ENCODE measurements around the gene ACBD6. TPM values are rescaled to one million over a fixed set of nuclear protein-coding genes. Genes with fewer than 3 reads are reported as not detected.
A peak's percentile ranks its signal among the peaks of the same experiment; 100 is the strongest.

The ACBD6 gene
- total and polyA plus RNA-seq, 8 donors: 15.0 to 25.1 (median 18.6) TPM

- H3K4me3 ChIP-seq: no peak overlapping the region
- H3K27ac ChIP-seq: no peak overlapping the region
- FAIRE-seq (no peak), ATAC-seq (no peak), DNase-seq (no peak)
- H3K36me3 ChIP-seq: no peaks in the 10 kb centered on the region
- H3K9me3 ChIP-seq: no peaks in the 10 kb centered on the region
- 97 to 98% methylated on average over 11 of the region's 11 CpGs for WGBS, 2 donors
- H3K27me3 ChIP-seq: no peaks in the 10 kb centered on the region
- no peak for TF ChIP-seq CTCF (IDR thresholded peaks at IDR 0.05)
- intact Hi-C loops (cut with DNase I): no loop called here
- peaks cover 0 to 9% (median 0%) of the 10 kb centered on the region in 3 donors for H3K4me1 ChIP-seq
Observed at GRCh38 chr1:180274221-180274620, 228.2 kb downstream of the ACBD6 start.

DNA sequence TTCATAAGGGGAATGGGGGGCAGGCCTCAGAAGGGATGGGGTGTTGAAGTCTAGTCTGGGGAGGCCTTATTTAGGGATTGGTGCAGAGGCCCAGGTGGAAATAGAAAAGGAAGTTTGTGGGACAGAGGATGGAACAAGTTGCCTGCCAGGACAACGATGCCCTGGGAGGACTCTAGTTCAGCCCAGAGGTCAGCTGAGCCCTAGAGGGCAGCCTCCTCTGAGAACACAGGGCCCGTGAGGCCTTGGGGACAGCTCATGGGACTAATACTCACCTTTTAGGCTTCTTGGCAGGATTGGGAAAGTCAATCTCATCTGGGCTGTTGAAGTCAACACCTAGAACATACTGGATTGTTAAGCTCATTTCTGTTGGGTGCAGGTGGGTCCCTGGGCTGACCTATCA lies 229.3 kb downstream of the ACBD6 start:
- no peak for TF ChIP-seq CTCF (IDR thresholded peaks at IDR 0.05)
- no peak overlapping the region for H3K4me3 ChIP-seq
- no peaks in the 10 kb centered on the region for H3K9me3 ChIP-seq
- intact Hi-C loops (cut with DNase I): no loop called here
- ATAC-seq (no peak), DNase-seq (no peak), FAIRE-seq (no peak)
- H3K27me3 ChIP-seq: no peaks in the 10 kb centered on the region
- H3K27ac ChIP-seq: no peak overlapping the region
- no peaks in the 10 kb centered on the region for H3K36me3 ChIP-seq
- 95 to 98% methylated on average over 2 of the region's 2 CpGs for WGBS, 2 donors
- H3K4me1 ChIP-seq: peaks cover 0 to 9% (median 0%) of the 10 kb centered on the region in 3 donors

DNA sequence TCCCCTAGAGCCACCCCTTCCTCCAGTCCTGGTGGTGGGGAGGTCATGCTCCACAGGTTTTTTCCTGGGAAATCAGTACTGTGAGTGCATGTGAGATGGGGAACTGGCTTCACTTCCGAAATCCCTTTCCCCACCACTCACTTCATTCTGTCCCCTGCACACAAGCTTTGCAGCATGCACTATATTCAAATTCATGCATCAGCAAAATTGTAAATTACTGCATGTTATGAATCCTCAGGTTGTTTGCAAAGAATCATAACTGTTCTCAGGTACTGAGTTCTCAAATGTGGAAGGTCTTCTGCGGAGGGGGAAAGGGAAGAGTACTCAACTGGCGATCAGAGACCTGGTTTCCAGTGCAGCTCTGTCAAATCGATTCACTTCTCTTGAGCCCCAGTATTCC lies 230.0 kb downstream of the ACBD6 start:
- Histone ChIP-seq H3K27ac (no peak overlapping the region), H3K36me3 (no peaks in the 10 kb centered on the region), H3K9me3 (no peaks in the 10 kb centered on the region), H3K27me3 (no peaks in the 10 kb centered on the region), H3K4me1 (peaks cover 0 to 9% (median 0%) of the 10 kb centered on the region in 3 donors), H3K4me3 (no peak overlapping the region)
- WGBS, 2 donors: 94 to 98% methylated on average over 4 of the region's 4 CpGs
- intact Hi-C loops (cut with DNase I): no loop called here
- no peak for TF ChIP-seq CTCF (IDR thresholded peaks at IDR 0.05)
- ATAC-seq: no peak
- DNase-seq: no peak
- no peak for FAIRE-seq

GRCh38 chr1:180271272-180272255 lies 230.8 kb downstream of the ACBD6 start:
- ATAC-seq: peak; percentile 46 to 80 (median 78)
- Histone ChIP-seq H3K4me3 (no peak overlapping the region), H3K4me1 (peaks cover 0 to 9% (median 0%) of the 10 kb centered on the region in 3 donors), H3K27ac (no peak overlapping the region), H3K27me3 (no peaks in the 10 kb centered on the region), H3K9me3 (no peaks in the 10 kb centered on the region), H3K36me3 (no peaks in the 10 kb centered on the region)
- whole genome bisulfite sequencing, 2 donors: 78% methylated on average over 23 of the region's 23 CpGs
- TF ChIP-seq CTCF (IDR thresholded peaks at IDR 0.05): no peak
- peak in 3 of 6 donors; percentile 49 to 58 (median 56) for DNase-seq
- intact Hi-C loops (cut with DNase I): no loop called here
- FAIRE-seq: no peak

Measured in pancreas (tissue), 10 donors.